HTR-8/SVneo (cell line): ENCODE results near the gene RAD54L.
A peak's percentile ranks its signal among the peaks of the same experiment; 100 is the strongest.
"Not testable (repeated sequence)": the region's sequence is repeated elsewhere in the genome, so short reads cannot be mapped to it uniquely, and the experiment has no call there.

ENCODE experiments used
- DNase-seq: peaks from one replicate; pipeline ENCODE4 v3.0.0; 2011; ENCODE audit warnings: low spot score, mixed read lengths; ENCODE audit not compliant: insufficient read length
- FAIRE-seq: peaks from 2 replicates; lab custom pipeline; 2011; peaks lifted over from hg19 to GRCh38; lab: Jason Lieb, UNC

RAD54L gene

GRCh38 chr1:46247436-46248121 is at the start of gene RAD54L:
TSS of gene RAD54L (plus strand) at chr1:46247763. CDS start at chr1:46248406, 643 bp downstream.
- peak; percentile 81 for FAIRE-seq
- peak; percentile 97 for DNase-seq

GRCh38 chr1:46197964-46198811 is 49.4 kb upstream of the RAD54L start, which contains the start of gene POMGNT1:
TSS of gene POMGNT1 (minus strand) at chr1:46198434. CDS start at chr1:46197821, 613 bp downstream.
- peak; percentile 63 for DNase-seq
- FAIRE-seq = no peak

- no peak for DNase-seq
- FAIRE-seq = no peak
Measured at GRCh38 chr1:46199233-46199749, 48.3 kb upstream of the RAD54L start.

- DNase-seq (no peak), FAIRE-seq (no peak)
Measured at GRCh38 chr1:46203738-46204405, 43.7 kb upstream of the RAD54L start.

- no peak for FAIRE-seq
- no peak for DNase-seq
Measured at GRCh38 chr1:46204406-46204742, 43.2 kb upstream of the RAD54L start.

- no peak for FAIRE-seq
- DNase-seq = no peak
Measured at GRCh38 chr1:46205141-46205540, 42.4 kb upstream of the RAD54L start.

GRCh38 chr1:46205791-46206190 is 41.8 kb upstream of the RAD54L start:
- DNase-seq = no peak
- FAIRE-seq = no peak

GRCh38 chr1:46206399-46206798 is 41.2 kb upstream of the RAD54L start:
- FAIRE-seq (no peak), DNase-seq (no peak)

GRCh38 chr1:46210561-46210960 is 37.0 kb upstream of the RAD54L start:
- FAIRE-seq = no peak
- DNase-seq = no peak

GRCh38 chr1:46211051-46211450 is 36.5 kb upstream of the RAD54L start:
- DNase-seq (no peak), FAIRE-seq (no peak)

GRCh38 chr1:46215504-46215903 is 32.1 kb upstream of the RAD54L start:
- no peak for FAIRE-seq

GRCh38 chr1:46218443-46218842 is 29.1 kb upstream of the RAD54L start:
- DNase-seq (no peak), FAIRE-seq (no peak)

More at GRCh38 chr1:46215504-46215903, 32.1 kb upstream of the RAD54L start:
- no peak for DNase-seq

GRCh38 chr1:46219551-46220520 is 27.7 kb upstream of the RAD54L start:
- DNase-seq = no peak
- FAIRE-seq = no peak

GRCh38 chr1:46220808-46221207 is 26.8 kb upstream of the RAD54L start:
- FAIRE-seq (no peak), DNase-seq (no peak)

- FAIRE-seq (no peak), DNase-seq (no peak)
Measured at GRCh38 chr1:46221749-46222148, 25.8 kb upstream of the RAD54L start.

- FAIRE-seq, DNase-seq: not testable (repeated sequence)
Measured at GRCh38 chr1:46223055-46223454, 24.5 kb upstream of the RAD54L start.

- peak; percentile 70 for DNase-seq
Measured at GRCh38 chr1:46223472-46223943, 24.1 kb upstream of the RAD54L start.

GRCh38 chr1:46224966-46225365 is 22.6 kb upstream of the RAD54L start:
- FAIRE-seq = no peak

More at GRCh38 chr1:46223472-46223943, 24.1 kb upstream of the RAD54L start:
- FAIRE-seq = peak; percentile 70

GRCh38 chr1:46231231-46231630 is 16.3 kb upstream of the RAD54L start:
- not testable (repeated sequence) for FAIRE-seq, DNase-seq

More at GRCh38 chr1:46224966-46225365, 22.6 kb upstream of the RAD54L start:
- DNase-seq = no peak
